GM12874 (cell line): Measurements from ENCODE around the gene KCMF1.

ENCODE experiments used
- CTCF ChIP-seq: IDR thresholded peaks from 2 replicates; pipeline ENCODE4 v1.5.1; 2011; ENCODE audit warnings: low read depth, mild to moderate bottlenecking, control low read depth, low read length, moderate library complexity; ENCODE audit not compliant: insufficient read depth

The KCMF1 gene

GRCh38 chr2:84938194-84938879 is 32.6 kb upstream of the KCMF1 start:
- TF ChIP-seq CTCF = no peak

- TF ChIP-seq CTCF = no peak
Measured at GRCh38 chr2:84939426-84940087, 31.4 kb upstream of the KCMF1 start.

GRCh38 chr2:84940088-84940470 is 30.9 kb upstream of the KCMF1 start:
- TF ChIP-seq CTCF = no peak

GRCh38 chr2:84940831-84941412 is 30.0 kb upstream of the KCMF1 start:
- TF ChIP-seq CTCF = no peak

- TF ChIP-seq CTCF = no peak
Measured at GRCh38 chr2:84942166-84942565, 28.8 kb upstream of the KCMF1 start.

GRCh38 chr2:84942964-84943421 is 28.0 kb upstream of the KCMF1 start:
- TF ChIP-seq CTCF = no peak

- TF ChIP-seq CTCF = no peak
Measured at GRCh38 chr2:84944295-84944909, 26.6 kb upstream of the KCMF1 start.
